IMR-90 (cell line): ENCODE data around the gene NUDT16. TPM values are rescaled to one million over a fixed set of nuclear protein-coding genes. Genes with fewer than 3 reads are reported as not detected.

Experiments
- ATAC-seq: fragments of 200-7000 bp; cut with Tn5 transposase; 2 replicates; pipeline ENCODE4 v1.9.1; 2020; ENCODE audit warnings: low read depth, mild to moderate bottlenecking, moderate library complexity
- BruUV-seq: library from RNA; stranded (reverse); fragments of 400-500 nt; replicated peaks from 2 replicates; lab custom pipeline; 2021; lab: Mats Ljungman, UMichigan
- CTCF ChIA-PET: fragments of 300-600 bp; formaldehyde crosslinking; extraction: SDS; loops from one replicate; lab custom pipeline; 2021; ENCODE audit warnings: antibody characterized with exemption; lab: Yijun Ruan, JAX
- POLR2A ChIA-PET: fragments of 300-600 bp; sonication (Branson Sonifier 250); formaldehyde crosslinking; loops from one replicate; lab custom pipeline; 2022; ENCODE audit warnings: antibody characterized with exemption; ENCODE audit not compliant: unreplicated experiment; lab: Charles Lee
- DNase-seq: peaks from one replicate; pipeline ENCODE4 v3.0.0; 2013
- H2AFZ ChIP-seq: replicated peaks from 2 replicates; pipeline ENCODE3; 2013; ENCODE audit warnings: low read length, mild to moderate bottlenecking; ENCODE audit not compliant: poor library complexity
- H2AK5ac ChIP-seq: 2 replicates; pipeline ENCODE4 v1.6.1; 2013; ENCODE audit warnings: low read depth, low read length, inconsistent platforms
- H2AK9ac ChIP-seq: replicated peaks from 2 replicates; pipeline ENCODE3; 2013; ENCODE audit warnings: mild to moderate bottlenecking, low read depth, low read length, moderate library complexity; ENCODE audit not compliant: poor library complexity
- H2BK120ac ChIP-seq: 2 replicates; pipeline ENCODE4 v1.6.1; 2013; ENCODE audit warnings: low read depth, low read length, inconsistent platforms
- H2BK15ac ChIP-seq: 3 replicates; pipeline ENCODE4 v1.6.1; 2013; ENCODE audit warnings: low read depth, low read length, inconsistent platforms
- H2BK20ac ChIP-seq: 2 replicates; pipeline ENCODE4 v1.6.1; 2013; ENCODE audit warnings: low read depth, mild to moderate bottlenecking, inconsistent platforms, low read length, moderate library complexity
- H2BK5ac ChIP-seq: 2 replicates; pipeline ENCODE4 v1.6.1; 2013; ENCODE audit warnings: mild to moderate bottlenecking, low read depth, low read length, inconsistent platforms; ENCODE audit not compliant: poor library complexity, severe bottlenecking
- H3K14ac ChIP-seq: replicated peaks from 2 replicates; pipeline ENCODE4 v1.6.1; 2013; ENCODE audit warnings: low read depth, low read length, inconsistent platforms
- H3K18ac ChIP-seq: 2 replicates; pipeline ENCODE4 v1.6.1; 2013; ENCODE audit warnings: low read depth, low read length, control low read depth
- H3K23ac ChIP-seq: 2 replicates; pipeline ENCODE4 v1.6.1; 2013; ENCODE audit warnings: low read depth, low read length, inconsistent platforms
- H3K27ac ChIP-seq: 2 replicates; pipeline ENCODE4 v1.5.1; 2013; ENCODE audit warnings: mild to moderate bottlenecking, control low read depth, low read length; ENCODE audit not compliant: insufficient read depth
- H3K27me3 ChIP-seq: 2 replicates; pipeline ENCODE4 v1.6.1; 2013; ENCODE audit warnings: low read length; ENCODE audit not compliant: control insufficient read depth, insufficient read depth
- H3K36me3 ChIP-seq: 2 replicates; pipeline ENCODE4 v1.6.1; 2013; ENCODE audit warnings: low read length, mixed read lengths; ENCODE audit not compliant: control insufficient read depth, insufficient read depth
- H3K4ac ChIP-seq: 2 replicates; pipeline ENCODE4 v1.6.1; 2013; ENCODE audit warnings: low read depth, low read length, inconsistent platforms
- H3K4me1 ChIP-seq: 2 replicates; pipeline ENCODE4 v1.6.1; 2013; ENCODE audit warnings: low read length, mixed read lengths; ENCODE audit not compliant: control insufficient read depth, insufficient read depth
- H3K4me2 ChIP-seq: 2 replicates; pipeline ENCODE4 v1.6.1; 2013; ENCODE audit warnings: low read depth, mild to moderate bottlenecking, control low read depth, low read length, moderate library complexity
- H3K4me3 ChIP-seq: 2 replicates; pipeline ENCODE4 v1.5.1; 2013; ENCODE audit warnings: low read depth, mild to moderate bottlenecking, control low read depth, low read length, moderate library complexity; ENCODE audit not compliant: insufficient read depth
- H3K56ac ChIP-seq: 2 replicates; pipeline ENCODE4 v1.6.1; 2013; ENCODE audit warnings: low read length, inconsistent platforms; ENCODE audit not compliant: insufficient read depth; ENCODE audit errors: extremely low read depth
- H3K79me1 ChIP-seq, 2 experiments: 2 replicates each; pipeline ENCODE4 v1.6.1; 2013; ENCODE audit warnings: low read length in 2 of 2, inconsistent platforms in 1 of 2, low read depth in 1 of 2
- H3K9ac ChIP-seq: 2 replicates; pipeline ENCODE4 v1.6.1; 2013; ENCODE audit warnings: low read depth, low read length, control low read depth
- H3K9me1 ChIP-seq: 2 replicates; pipeline ENCODE4 v1.6.1; 2013; ENCODE audit warnings: low read length, inconsistent platforms; ENCODE audit not compliant: insufficient read depth
- H3K9me3 ChIP-seq: 2 replicates; pipeline ENCODE4 v1.6.1; 2013; ENCODE audit warnings: low read length; ENCODE audit not compliant: control insufficient read depth, insufficient read depth
- H4K20me1 ChIP-seq: 2 replicates; pipeline ENCODE4 v1.6.1; 2013; ENCODE audit warnings: low read length, inconsistent platforms; ENCODE audit not compliant: insufficient read depth
- H4K5ac ChIP-seq: 2 replicates; pipeline ENCODE4 v1.6.1; 2013; ENCODE audit warnings: mild to moderate bottlenecking, low read depth, low read length, control low read depth
- H4K8ac ChIP-seq, 2 experiments: 2 replicates each; pipeline ENCODE4 v1.6.1; 2013; ENCODE audit warnings: low read depth in 2 of 2, low read length in 2 of 2, control low read depth in 1 of 2, inconsistent platforms in 1 of 2
- H4K91ac ChIP-seq: 2 replicates; pipeline ENCODE4 v1.6.1; 2013; ENCODE audit warnings: low read depth, low read length, inconsistent platforms; ENCODE audit not compliant: insufficient read depth
- BHLHE40 ChIP-seq: fragments of 150-350 bp; IDR thresholded peaks from 2 replicates; pipeline ENCODE4 v1.6.1; 2016; ENCODE audit warnings: mild to moderate bottlenecking, low read depth, low read length
- CEBPB ChIP-seq: IDR thresholded peaks from 2 replicates; pipeline ENCODE4 v1.6.1; 2012; ENCODE audit warnings: low read depth, low read length, improper control_type of control experiment
- CHD1 ChIP-seq: IDR thresholded peaks from 2 replicates; pipeline ENCODE4 v1.6.1; 2012; ENCODE audit warnings: low read depth, low read length, improper control_type of control experiment
- FOS ChIP-seq: fragments of 150-350 bp; IDR thresholded peaks from 2 replicates; pipeline ENCODE4 v1.6.1; 2016; ENCODE audit warnings: low read depth, low read length
- MAFK ChIP-seq: IDR thresholded peaks from 2 replicates; pipeline ENCODE4 v1.6.1; 2012; ENCODE audit warnings: low read depth, low read length, improper control_type of control experiment
- MAZ ChIP-seq: IDR thresholded peaks from 2 replicates; pipeline ENCODE4 v1.6.1; 2012; ENCODE audit warnings: low read depth, mild to moderate bottlenecking, low read length, improper control_type of control experiment, moderate library complexity, borderline replicate concordance
- MXI1 ChIP-seq: IDR thresholded peaks from 2 replicates; pipeline ENCODE4 v1.6.1; 2012; ENCODE audit warnings: low read depth, mild to moderate bottlenecking, low read length, moderate library complexity, borderline replicate concordance
- NFE2L2 ChIP-seq: fragments of 150-350 bp; IDR thresholded peaks from 2 replicates; pipeline ENCODE4 v1.6.1; 2016; ENCODE audit warnings: low read depth, mild to moderate bottlenecking, low read length
- POLR2A ChIP-seq: IDR thresholded peaks from 2 replicates; pipeline ENCODE4 v1.6.1; 2012; ENCODE audit warnings: mild to moderate bottlenecking, low read depth, low read length
- RAD21 ChIP-seq: IDR thresholded peaks from 2 replicates; pipeline ENCODE4 v1.6.1; 2012; ENCODE audit warnings: low read length, improper control_type of control experiment
- RCOR1 ChIP-seq: IDR thresholded peaks from 2 replicates; pipeline ENCODE4 v1.6.1; 2012; ENCODE audit warnings: mild to moderate bottlenecking, low read length, improper control_type of control experiment; ENCODE audit not compliant: insufficient replicate concordance
- RFX5 ChIP-seq: IDR thresholded peaks from 2 replicates; pipeline ENCODE4 v1.8.0; 2012; ENCODE audit warnings: low read depth, mild to moderate bottlenecking, low read length, moderate library complexity
- SMC3 ChIP-seq: fragments of 150-350 bp; IDR thresholded peaks from 2 replicates; pipeline ENCODE4 v1.6.1; 2016; ENCODE audit warnings: low read depth, mild to moderate bottlenecking, antibody characterized with exemption, low read length, moderate library complexity
- WGBS, 2 experiments: methylation state at CpG; one replicate each; pipeline versions ENCODE4 v1.1.5 to v1.1.7; 2013; ENCODE audit warnings: missing lambda C conversion rate in 2 of 2; ENCODE audit not compliant: insufficient read length in 1 of 2; ENCODE audit errors: extremely low coverage in 2 of 2; 5-methylcytosine and 5-hydroxymethylcytosine counted together
- dilution Hi-C: fragments of 300-500 bp; cut with HindIII; formaldehyde crosslinking; loops from one replicate; pipeline ENCODE4 v1.14.3; 2018; ENCODE audit warnings: low sequenced_read_pairs; ENCODE audit not compliant: unreplicated experiment
- in situ Hi-C: fragments of 300-500 bp; cut with MboI; formaldehyde crosslinking; loops from 3 replicates; pipeline ENCODE4 v1.14.3; 2019; ENCODE audit warnings: low sequenced_read_pairs, inconsistent platforms, mixed read lengths
- intact Hi-C: fragments of 100-400 bp; cut with micrococcal nuclease; formaldehyde crosslinking; loops from 2 replicates; pipeline ENCODE4 v1.10.0; 2022
- polyA plus RNA-seq, 3 experiments: library from polyadenylated mRNA; depleted of rRNA; stranded (reverse); fragments of >200 nt; gene quantifications; 2 replicates each; pipeline ENCODE4 v1.2.3, GENCODE V29; 2012; ENCODE audit warnings: low replicate concordance in 1 of 3
- total RNA-seq: library from RNA; depleted of rRNA; stranded (reverse); fragments of >200 nt; gene quantifications from 2 replicates; pipeline ENCODE4 v1.2.3, GENCODE V29; 2012
- TF ChIP-seq, protein P1 (sequence below): fragments of 150-350 bp; IDR thresholded peaks from 2 replicates; pipeline ENCODE4 v1.6.1; 2016; ENCODE audit warnings: low read depth, mild to moderate bottlenecking, low read length, moderate library complexity, borderline replicate concordance
- TF ChIP-seq, protein P2 (sequence below): conservative IDR thresholded peaks from 2 replicates; pipeline ENCODE4 v1.5.1; 2012; ENCODE audit warnings: mild to moderate bottlenecking, low read depth, low read length, improper control_type of control experiment

The NUDT16 gene
- total and polyA plus RNA-seq, 2 of the 4 experiments (the other 2 are of a cell fraction), result 8.9 to 10.4 TPM

DNA sequence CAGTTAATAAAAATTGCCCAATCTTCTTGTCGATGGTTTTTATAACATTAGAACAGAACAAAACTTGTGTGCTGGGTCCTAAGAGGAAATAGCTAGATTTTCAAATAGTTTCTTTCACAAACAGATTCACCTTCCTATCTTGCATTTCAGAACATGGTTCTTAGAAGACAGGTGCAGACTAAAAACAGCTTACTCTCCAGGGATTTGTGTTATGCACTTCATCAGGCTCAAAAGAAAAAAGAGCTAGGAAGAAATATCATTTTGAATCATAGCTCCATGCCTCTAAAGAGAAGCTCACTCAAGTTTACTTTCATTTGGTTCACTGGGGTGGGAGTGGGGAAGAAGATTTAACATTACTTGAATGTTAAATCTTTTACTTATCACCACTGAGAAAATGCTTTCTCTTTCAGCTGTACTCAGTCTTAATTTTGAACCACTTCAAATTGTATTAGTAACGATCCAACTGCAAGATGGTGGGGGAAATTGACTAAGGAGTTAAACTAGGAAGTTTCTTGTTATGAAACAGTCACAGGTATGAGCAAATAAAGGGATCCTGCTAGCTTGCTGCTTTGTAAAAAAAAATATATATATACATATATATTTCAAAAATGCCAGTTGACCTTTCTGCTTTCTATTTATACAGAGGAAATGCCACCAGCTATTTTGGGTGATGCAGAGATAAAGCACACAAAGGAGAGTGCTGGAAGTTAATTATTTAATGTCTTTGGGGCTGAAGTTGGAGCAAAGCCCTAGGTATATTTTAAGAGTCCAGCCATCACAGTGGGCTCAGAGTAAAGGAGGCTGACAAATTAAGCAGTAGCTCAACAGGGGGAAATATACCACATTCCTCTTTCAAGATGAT is 28.3 kb upstream of the NUDT16 start:
- Histone ChIP-seq H3K4me3 (no peak overlapping the region), H2AFZ (no peak overlapping the region), H2AK9ac (no peak overlapping the region), H3K9me3 (no peaks in the 10 kb centered on the region), H2BK120ac (no peak overlapping the region), H2BK15ac (no peak overlapping the region), H3K79me1 (no peaks in the 10 kb centered on the region), H3K4me1 (no peaks in the 10 kb centered on the region), H4K91ac (no peak overlapping the region), H3K36me3 (no peaks in the 10 kb centered on the region), H3K4ac (no peak overlapping the region), H4K5ac (no peak overlapping the region), H3K9me1 (no peaks in the 10 kb centered on the region), H4K8ac (no peak overlapping the region), H3K4me2 (no peak overlapping the region), H3K14ac (no peak overlapping the region), H3K27me3 (no peaks in the 10 kb centered on the region), H2AK5ac (no peak overlapping the region), H4K20me1 (no peaks in the 10 kb centered on the region), H2BK20ac (no peak overlapping the region), H3K9ac (no peak overlapping the region), H3K27ac (no peak overlapping the region), H3K23ac (no peak overlapping the region), H2BK5ac (no peak overlapping the region), H3K56ac (no peak overlapping the region), H3K18ac (no peak overlapping the region)
- ChIA-PET CTCF (no interaction called here), POLR2A (no interaction called here)
- in situ Hi-C loops (no loop called here), intact Hi-C loops (no loop called here), dilution Hi-C loops (no loop called here)
- DNase-seq (no peak), ATAC-seq (no peak)
- BruUV-seq, result no TSS peak
- no CpG with 5 or more reads among the region's 2 CpGs for whole genome bisulfite sequencing, 2 experiments
- TF ChIP-seq, protein P1, sequence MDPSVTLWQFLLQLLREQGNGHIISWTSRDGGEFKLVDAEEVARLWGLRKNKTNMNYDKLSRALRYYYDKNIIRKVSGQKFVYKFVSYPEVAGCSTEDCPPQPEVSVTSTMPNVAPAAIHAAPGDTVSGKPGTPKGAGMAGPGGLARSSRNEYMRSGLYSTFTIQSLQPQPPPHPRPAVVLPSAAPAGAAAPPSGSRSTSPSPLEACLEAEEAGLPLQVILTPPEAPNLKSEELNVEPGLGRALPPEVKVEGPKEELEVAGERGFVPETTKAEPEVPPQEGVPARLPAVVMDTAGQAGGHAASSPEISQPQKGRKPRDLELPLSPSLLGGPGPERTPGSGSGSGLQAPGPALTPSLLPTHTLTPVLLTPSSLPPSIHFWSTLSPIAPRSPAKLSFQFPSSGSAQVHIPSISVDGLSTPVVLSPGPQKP, result no peak
- TF ChIP-seq CEBPB (no peak), RCOR1 (no peak), RFX5 (no peak), POLR2A (no peak), CHD1 (no peak), MXI1 (no peak), NFE2L2 (no peak), MAFK (no peak), SMC3 (no peak), MAZ (no peak), FOS (no peak), RAD21 (no peak), BHLHE40 (no peak)
- TF ChIP-seq, protein P2, sequence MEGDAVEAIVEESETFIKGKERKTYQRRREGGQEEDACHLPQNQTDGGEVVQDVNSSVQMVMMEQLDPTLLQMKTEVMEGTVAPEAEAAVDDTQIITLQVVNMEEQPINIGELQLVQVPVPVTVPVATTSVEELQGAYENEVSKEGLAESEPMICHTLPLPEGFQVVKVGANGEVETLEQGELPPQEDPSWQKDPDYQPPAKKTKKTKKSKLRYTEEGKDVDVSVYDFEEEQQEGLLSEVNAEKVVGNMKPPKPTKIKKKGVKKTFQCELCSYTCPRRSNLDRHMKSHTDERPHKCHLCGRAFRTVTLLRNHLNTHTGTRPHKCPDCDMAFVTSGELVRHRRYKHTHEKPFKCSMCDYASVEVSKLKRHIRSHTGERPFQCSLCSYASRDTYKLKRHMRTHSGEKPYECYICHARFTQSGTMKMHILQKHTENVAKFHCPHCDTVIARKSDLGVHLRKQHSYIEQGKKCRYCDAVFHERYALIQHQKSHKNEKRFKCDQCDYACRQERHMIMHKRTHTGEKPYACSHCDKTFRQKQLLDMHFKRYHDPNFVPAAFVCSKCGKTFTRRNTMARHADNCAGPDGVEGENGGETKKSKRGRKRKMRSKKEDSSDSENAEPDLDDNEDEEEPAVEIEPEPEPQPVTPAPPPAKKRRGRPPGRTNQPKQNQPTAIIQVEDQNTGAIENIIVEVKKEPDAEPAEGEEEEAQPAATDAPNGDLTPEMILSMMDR, result no peak
